GM19328 (cell line): ENCODE results near the gene GJA10.

ENCODE experiments used
- ATAC-seq: cut with Tn5 transposase; IDR thresholded peaks from one replicate; pipeline ENCODE4 v1.9.1; 2021; ENCODE audit warnings: mild to moderate bottlenecking, moderate library complexity; ENCODE audit not compliant: unreplicated experiment

Gene GJA10

DNA sequence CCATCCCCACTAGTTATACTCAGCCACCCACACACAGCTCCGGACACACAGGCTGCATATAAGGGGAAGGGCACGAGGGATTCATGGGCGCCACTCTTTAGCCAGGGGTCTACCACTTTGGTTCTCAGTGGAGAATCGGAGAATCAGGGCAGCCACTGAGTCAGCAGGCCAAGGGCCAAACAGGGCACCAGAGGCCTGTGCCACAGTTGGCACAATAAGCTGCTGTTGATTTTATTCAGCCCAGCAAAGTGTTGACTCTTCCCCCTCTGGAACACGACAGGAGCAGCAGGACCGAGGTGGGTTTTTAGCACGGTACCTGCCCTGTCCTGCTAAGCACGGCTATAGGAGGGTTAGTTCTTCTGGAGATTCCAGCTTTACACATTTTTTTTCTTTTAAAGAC, 48.3 kb downstream of the GJA10 start:
- no peak for ATAC-seq

- ATAC-seq: no peak
Measured at GRCh38 chr6:89944181-89944755, 50.0 kb downstream of the GJA10 start.

DNA sequence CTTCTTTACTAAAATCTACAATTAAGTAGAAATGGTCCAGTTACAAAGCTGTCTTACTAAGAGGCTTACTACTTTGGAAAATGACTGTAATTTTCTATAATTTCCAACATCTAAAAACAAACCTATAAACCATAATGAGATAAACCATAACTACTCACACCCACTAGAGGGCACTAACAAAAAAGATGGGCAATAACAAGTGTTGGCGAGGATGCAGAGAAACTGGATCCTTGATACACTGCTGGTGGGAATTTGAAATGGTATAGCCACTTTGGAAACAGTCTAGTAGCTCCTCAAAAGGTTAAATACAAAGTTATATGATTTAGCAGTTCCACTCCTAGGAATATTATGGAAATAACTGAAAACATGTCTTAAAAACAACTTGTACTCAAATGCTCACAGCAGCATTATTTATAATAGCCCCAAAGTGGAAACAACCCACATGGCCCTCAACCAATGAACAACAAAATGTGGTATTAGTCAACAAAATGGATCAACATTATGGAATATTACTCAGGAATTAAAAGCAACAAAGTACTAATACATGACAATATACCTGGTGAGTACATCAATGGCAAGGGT, 50.6 kb downstream of the GJA10 start:
- ATAC-seq: no peak
